Measurements from ENCODE around the gene CARD10. TPM values are rescaled to one million over a fixed set of nuclear protein-coding genes. Genes with fewer than 3 reads are reported as not detected.
A peak's percentile ranks its signal among the peaks of the same experiment; 100 is the strongest.
"Not testable (repeated sequence)": the region's sequence is repeated elsewhere in the genome, so short reads cannot be mapped to it uniquely, and the experiment has no call there.

CARD10 gene
- total and polyA plus RNA-seq, 2 of the 13 experiments (the other 11 are each of a cell fraction or from before 2014, with no cell fraction given): 35.2 to 55.8 TPM

- H3K4me3 ChIP-seq (replicated peaks in 1 of 3; ENCODE audit: insufficient read depth in 1 of 3, low read depth in 2 of 3, low read length in 3 of 3): peak overlapping the region in 1 of 3 experiments; percentile 56; a peak in 1 of 6 replicates
- H2AFZ ChIP-seq (ENCODE audit: low read length); H3K27me3 ChIP-seq (ENCODE audit: control insufficient read depth in 1 of 2, insufficient read depth in 2 of 2, low read length in 2 of 2); intact Hi-C loops (cut with micrococcal nuclease; ENCODE audit: unreplicated experiment); H4K20me1 ChIP-seq (ENCODE audit: insufficient read depth, low read length); H3K9ac ChIP-seq (ENCODE audit: insufficient read depth, low read depth, low read length); BruUV-seq (replicated peaks); H3K9me3 ChIP-seq (ENCODE audit: low read length); H3K36me3 ChIP-seq (replicated peaks in 1 of 2; ENCODE audit: control insufficient read depth in 1 of 2, insufficient read depth in 2 of 2, low read length in 2 of 2); H3K79me2 ChIP-seq (ENCODE audit: insufficient read depth, low read length); CTCF ChIA-PET (ENCODE audit: low intra/inter-chr PET ratio, low total read pairs); DNase-seq (ENCODE audit: low spot score); ATAC-seq; FAIRE-seq; H3K27ac ChIP-seq (ENCODE audit: extremely low read length, insufficient read depth, low read length): not testable (repeated sequence)
- H3K4me1 ChIP-seq (ENCODE audit: insufficient read depth, low read length): peaks cover 81% of the 10 kb centered on the region
- TF ChIP-seq, protein P1, sequence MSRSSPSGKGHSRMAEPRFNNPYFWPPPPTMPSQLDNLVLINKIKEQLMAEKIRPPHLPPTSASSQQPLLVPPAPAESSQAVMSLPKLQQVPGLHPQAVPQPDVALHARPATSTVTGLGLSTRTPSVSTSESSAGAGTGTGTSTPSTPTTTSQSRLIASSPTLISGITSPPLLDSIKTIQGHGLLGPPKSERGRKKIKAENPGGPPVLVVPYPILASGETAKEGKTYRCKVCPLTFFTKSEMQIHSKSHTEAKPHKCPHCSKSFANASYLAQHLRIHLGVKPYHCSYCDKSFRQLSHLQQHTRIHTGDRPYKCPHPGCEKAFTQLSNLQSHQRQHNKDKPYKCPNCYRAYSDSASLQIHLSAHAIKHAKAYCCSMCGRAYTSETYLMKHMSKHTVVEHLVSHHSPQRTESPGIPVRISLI (CRISPR knock-in tag; IDR thresholded peaks at IDR 0.05; ENCODE audit: borderline replicate concordance): peak; percentile 47; the same call in 1 of the 2 replicates
- peak; percentile 84 for TF ChIP-seq ZNF770 (CRISPR knock-in tag; IDR thresholded peaks at IDR 0.05)
- H3K4me2 ChIP-seq (ENCODE audit: low read depth, low read length): peak overlapping the region; percentile 84; the same call in 1 of the 2 replicates
- POLR2A ChIA-PET: interaction anchor here (0.9 to 16.3 kb wide), 7 partner anchors 10 to 66 kb away, joined by 3 to 976 read pairs (median 4); partner anchors contain the start of genes CDC42EP1, GGA1 and LGALS2
- in situ Hi-C loops (cut with HindIII; ENCODE audit: extremely low pct_ligation_motif_present, low pct_unique_long_range_greater_than_20kb): loop anchor here (10.0 kb wide), 1 partner anchor 62 kb away; the partner anchor contains the start of gene GGA1
- 69% methylated on average over 4 of the region's 4 CpGs for WGBS (ENCODE audit: low lambda C conversion rate)
These were observed 23.2 kb upstream of the CARD10 start for GRCh38 chr22:37542416-37542815.

GRCh38 chr22:37539790-37540189, 20.6 kb upstream of the CARD10 start:
- H3K4me3 ChIP-seq (replicated peaks in 1 of 3; ENCODE audit: insufficient read depth in 1 of 3, low read depth in 2 of 3, low read length in 3 of 3); H3K27me3 ChIP-seq (ENCODE audit: control insufficient read depth in 1 of 2, insufficient read depth in 2 of 2, low read length in 2 of 2); H4K20me1 ChIP-seq (ENCODE audit: insufficient read depth, low read length); BruUV-seq (replicated peaks); H3K79me2 ChIP-seq (ENCODE audit: insufficient read depth, low read length); H3K9ac ChIP-seq (ENCODE audit: insufficient read depth, low read depth, low read length); H3K36me3 ChIP-seq (replicated peaks in 1 of 2; ENCODE audit: control insufficient read depth in 1 of 2, insufficient read depth in 2 of 2, low read length in 2 of 2); H3K27ac ChIP-seq (ENCODE audit: extremely low read length, insufficient read depth, low read length); H2AFZ ChIP-seq (ENCODE audit: low read length); ATAC-seq; FAIRE-seq; H3K9me3 ChIP-seq (ENCODE audit: low read length); DNase-seq (ENCODE audit: low spot score): not testable (repeated sequence)
- ChIA-PET CTCF (ENCODE audit: low intra/inter-chr PET ratio, low total read pairs) (interaction anchor here (2.7 to 3.9 kb wide), 3 partner anchors 22 to 52 kb away, joined by 11 to 66 read pairs (median 31); no protein-coding TSS in a partner anchor), POLR2A (interaction anchor here (1.5 to 16.3 kb wide), 2 partner anchors 23 to 53 kb away, joined by 5 to 976 read pairs; partner anchors contain the start of gene CDC42EP1)
- H3K4me1 ChIP-seq (ENCODE audit: insufficient read depth, low read length): peaks cover 77% of the 10 kb centered on the region
- 35% methylated on average over 6 of the region's 6 CpGs for WGBS (ENCODE audit: low lambda C conversion rate)
- TF ChIP-seq ZNF121 (CRISPR knock-in tag; IDR thresholded peaks at IDR 0.05): peak; percentile 96
- TF ChIP-seq ZNF770 (CRISPR knock-in tag; IDR thresholded peaks at IDR 0.05): peak; percentile 75
- TF ChIP-seq SALL1 (CRISPR knock-in tag; IDR thresholded peaks at IDR 0.05): peak; percentile 10; the same call in 1 of the 2 replicates
- intact Hi-C loops (cut with micrococcal nuclease; ENCODE audit: unreplicated experiment) (loop anchor here (1.0 to 5.0 kb wide), 2 partner anchors 53 to 143 kb away; no protein-coding TSS in a partner anchor), in situ Hi-C loops (cut with HindIII; ENCODE audit: extremely low pct_ligation_motif_present, low pct_unique_long_range_greater_than_20kb) (loop anchor here (5.0 to 10.0 kb wide), 2 partner anchors 33 to 65 kb away; partner anchors contain the start of gene GGA1)
- peak overlapping the region; percentile 71; the same call in 1 of the 2 replicates for H3K4me2 ChIP-seq (ENCODE audit: low read depth, low read length)

Measured in HepG2 (cell line).